Measurements from ENCODE around the gene SLIT2.

SLIT2 gene

DNA sequence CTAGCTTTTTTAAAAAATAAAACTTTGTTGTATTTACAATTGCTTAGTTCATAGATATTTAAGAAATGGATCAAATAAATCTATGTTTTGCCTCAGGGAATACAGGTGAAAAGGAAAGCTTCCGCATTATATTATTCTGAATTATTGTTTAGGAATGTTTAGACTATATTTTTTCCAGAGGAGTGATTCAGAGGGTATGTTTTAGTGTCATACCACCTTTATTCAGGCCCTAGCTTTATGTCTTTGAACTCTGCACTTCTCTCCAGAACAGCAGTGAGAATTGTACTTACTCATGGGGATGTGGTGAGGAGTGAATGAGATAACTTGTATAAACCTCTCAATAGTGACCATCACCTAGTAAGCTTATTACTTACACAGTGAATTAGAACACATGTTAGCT is 14.0 kb downstream of the SLIT2 start:
- no peak for DNase-seq

DNA sequence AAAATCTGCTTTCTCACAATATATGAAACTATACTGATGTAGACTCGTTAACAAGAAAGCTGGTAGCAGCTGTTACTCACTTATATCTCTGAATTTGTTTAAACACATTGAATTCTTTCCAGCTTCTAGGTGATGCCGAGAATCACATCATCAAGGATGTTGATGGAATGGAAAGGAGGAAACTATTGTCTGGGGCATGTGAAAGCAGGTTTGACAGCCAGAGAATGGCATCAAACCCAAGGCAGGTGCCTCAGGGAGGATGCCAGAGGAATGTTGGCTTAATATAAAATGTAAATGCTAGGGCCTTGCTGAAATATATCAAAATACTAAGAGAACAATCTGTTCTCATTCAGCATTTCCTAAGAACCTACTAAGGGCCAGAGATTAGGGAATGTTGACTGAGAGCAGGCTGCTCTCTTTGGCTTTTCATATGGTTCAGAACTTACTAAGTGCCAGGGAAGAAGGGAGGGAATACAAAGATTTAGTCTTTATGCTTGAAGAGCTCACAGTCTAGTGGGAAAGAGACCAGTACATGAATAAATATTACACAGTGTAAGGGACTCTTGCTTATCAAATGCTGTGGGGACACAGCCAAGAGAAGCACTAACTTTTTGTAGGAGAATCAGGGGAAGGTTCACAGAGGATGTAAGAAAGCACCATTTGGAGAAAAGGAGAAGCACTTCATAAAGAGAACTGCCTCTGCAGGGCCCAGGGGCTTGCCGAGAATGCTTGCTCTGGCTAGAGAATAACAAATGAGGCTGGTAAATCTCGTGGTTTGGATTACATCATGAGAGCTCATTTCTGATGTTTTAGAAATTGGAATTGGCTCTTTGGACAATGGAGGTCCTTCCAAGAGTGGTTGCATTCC is 14.7 kb downstream of the SLIT2 start:
- DNase-seq, result no peak

DNA sequence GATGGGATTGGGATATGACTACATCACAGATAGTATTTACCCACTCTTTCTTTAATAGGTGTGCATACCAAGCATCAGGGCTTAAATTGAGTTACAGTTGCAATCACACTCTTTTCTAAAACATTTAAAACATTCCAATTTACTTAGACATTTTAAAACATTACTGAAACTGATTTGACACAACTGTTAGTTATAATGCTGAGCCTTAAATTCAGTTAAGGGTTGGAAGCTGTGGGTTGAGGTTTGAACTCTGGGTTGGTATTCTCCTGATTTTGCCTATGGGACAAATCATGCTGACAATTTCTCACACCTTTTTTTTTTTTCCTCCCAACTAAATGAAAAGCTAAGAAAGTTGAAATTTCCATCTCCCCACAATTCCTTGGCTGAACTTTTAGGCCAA is 16.3 kb downstream of the SLIT2 start:
- no peak for DNase-seq

GRCh38 chr4:20269320-20269719 is 17.6 kb downstream of the SLIT2 start:
- no peak for DNase-seq

DNA sequence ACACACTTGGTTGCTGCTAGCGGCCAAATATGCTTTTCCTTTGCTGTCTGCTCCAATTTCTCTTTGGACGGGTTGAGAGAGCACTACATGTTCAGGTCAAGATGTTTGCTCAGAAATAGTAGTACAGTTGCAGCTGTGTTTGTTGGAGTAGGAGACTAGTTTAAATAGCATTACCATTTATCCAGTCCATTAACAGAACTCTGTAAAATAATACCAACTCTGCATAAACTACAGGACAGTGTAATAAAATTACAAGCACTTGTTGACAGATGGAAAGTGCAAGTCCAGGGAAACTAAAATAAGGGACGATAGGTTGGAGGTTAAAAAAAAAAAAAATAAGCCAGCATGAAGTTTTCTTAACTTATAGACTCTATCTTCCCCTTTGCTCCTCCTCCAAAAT is 20.2 kb downstream of the SLIT2 start:
- no peak for DNase-seq

GRCh38 chr4:20272411-20272872 is 20.7 kb downstream of the SLIT2 start:
- DNase-seq, result no peak

- no peak for DNase-seq
Measured at GRCh38 chr4:20273793-20274192, 22.1 kb downstream of the SLIT2 start.

DNA sequence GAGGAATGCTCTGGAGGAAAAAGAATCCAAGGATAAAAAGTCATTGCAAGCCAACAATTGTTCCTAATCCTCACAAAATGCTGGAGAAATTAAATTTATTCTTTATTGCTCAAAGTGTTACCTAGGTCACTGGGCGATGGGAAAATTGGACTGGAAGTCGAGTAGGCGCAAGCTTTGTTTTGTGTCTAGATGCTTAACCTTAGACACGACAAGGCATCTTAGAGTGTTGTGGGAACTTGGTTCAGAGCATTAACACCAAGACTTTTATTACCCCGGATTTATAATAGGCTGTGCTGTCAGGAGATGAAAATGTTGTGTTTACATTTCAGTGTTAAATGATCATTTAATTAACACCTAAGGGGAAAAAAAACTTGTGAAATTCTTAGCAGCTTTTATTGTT is 25.1 kb downstream of the SLIT2 start:
- no peak for DNase-seq

- DNase-seq, result no peak
Measured at GRCh38 chr4:20278195-20278594, 26.5 kb downstream of the SLIT2 start.

- DNase-seq, result no peak
Measured at GRCh38 chr4:20279381-20279780, 27.7 kb downstream of the SLIT2 start.

DNA sequence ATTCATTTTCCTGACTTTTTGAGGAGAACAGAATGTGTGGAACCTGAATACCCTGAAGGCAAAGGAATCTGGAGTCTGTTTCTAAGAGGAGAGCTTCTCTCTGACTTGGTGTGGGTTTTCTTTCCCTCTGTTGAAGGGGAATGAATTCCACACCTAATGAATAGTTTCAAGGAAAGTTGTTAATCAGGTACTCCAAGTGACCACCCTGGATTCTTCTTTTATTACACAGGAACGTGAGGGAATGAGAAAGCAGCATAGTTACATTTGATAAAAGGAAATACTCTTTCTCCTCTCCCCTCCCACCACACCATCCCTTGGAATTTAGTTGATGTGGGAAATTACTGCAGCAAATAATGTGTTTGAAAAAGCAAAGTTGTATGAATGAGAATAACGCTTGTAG is 29.7 kb downstream of the SLIT2 start:
- DNase-seq, result no peak

- no peak for DNase-seq
Measured at GRCh38 chr4:20283039-20283438, 31.3 kb downstream of the SLIT2 start.

DNA sequence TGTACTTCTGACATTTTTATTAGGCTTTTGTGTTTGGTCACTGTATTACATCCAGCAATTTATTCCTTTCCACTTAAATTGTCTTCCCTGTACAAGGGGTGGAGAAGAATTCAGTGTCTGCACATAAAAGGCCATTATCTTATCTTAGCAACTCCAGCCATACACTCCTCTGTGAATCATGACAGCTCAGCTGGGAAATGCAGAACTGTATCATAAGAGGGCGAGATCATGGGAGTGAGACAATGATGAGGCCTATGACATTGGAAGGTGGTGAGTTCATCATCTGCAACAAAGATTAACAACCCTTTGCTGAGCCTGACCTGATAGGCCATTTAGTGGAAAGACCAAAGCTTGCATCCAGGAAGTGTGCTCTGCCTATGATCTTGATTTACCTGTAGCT is 33.3 kb downstream of the SLIT2 start:
- DNase-seq, result no peak

DNA sequence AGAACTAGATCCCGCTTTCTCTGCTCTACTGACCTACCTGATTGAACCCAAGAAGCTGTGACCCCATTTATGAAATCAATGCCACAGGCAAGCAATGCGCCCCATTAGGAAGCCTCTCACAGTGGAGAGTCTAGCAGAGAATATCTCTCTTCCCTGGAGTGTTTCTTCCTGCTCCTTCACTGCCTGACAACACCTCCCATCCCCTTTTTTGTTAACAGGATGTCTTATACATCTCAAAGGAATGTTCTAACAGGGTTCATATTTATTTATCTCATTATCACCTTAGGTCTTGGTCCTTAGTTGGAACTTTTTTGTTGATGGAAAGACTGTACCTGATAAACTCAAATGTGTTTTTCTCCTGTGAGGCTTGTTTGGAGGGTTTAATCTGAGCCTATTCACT is 35.5 kb downstream of the SLIT2 start:
- no peak for DNase-seq

GRCh38 chr4:20288047-20288650 is 36.4 kb downstream of the SLIT2 start:
- DNase-seq, result no peak

- no peak for DNase-seq
Measured at GRCh38 chr4:20288846-20289512, 37.3 kb downstream of the SLIT2 start.

DNA sequence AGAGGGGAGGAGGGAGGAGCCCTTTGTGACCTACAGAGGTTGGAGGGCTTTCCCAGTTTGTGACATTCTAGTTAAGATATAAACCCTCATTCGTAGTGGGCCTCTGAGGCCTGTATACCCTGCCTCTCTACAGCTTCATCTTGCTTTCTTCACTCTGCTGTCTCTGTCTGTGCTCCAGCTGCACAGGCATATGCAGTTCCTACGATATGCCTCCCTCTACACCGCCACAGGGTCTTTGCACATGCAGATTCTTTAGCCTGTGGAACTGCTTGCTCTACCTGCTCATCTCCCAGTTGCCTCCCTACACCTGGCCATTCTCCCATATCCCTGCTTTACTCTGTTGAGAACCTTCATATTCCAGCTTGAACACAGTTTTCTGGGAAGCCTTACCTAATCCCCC is 38.1 kb downstream of the SLIT2 start:
- DNase-seq, result no peak

DNA sequence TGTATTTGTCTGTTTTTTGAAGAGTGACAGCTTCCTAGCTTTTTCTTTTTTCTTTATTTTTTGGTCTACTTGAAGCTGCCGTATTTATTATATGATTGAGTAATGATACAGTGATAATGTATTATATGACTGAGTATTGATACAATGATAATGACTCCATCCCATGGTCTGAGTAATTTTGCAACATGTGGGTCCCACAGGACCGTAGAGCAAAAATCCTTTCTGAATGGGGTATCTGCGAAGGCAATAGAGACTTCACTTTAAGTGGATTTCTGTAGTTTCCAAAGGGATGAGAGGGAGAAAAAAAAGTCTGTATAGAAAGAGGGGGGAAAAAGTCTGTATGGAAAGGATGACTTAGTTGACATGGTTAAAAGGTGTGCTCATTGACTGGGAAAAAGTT is 41.0 kb downstream of the SLIT2 start:
- no peak for DNase-seq

- DNase-seq, result no peak
Measured at GRCh38 chr4:20297261-20297660, 45.6 kb downstream of the SLIT2 start.

- DNase-seq, result no peak
Measured at GRCh38 chr4:20297783-20298182, 46.1 kb downstream of the SLIT2 start.

GRCh38 chr4:20298455-20298854 is 46.8 kb downstream of the SLIT2 start:
- no peak for DNase-seq

DNA sequence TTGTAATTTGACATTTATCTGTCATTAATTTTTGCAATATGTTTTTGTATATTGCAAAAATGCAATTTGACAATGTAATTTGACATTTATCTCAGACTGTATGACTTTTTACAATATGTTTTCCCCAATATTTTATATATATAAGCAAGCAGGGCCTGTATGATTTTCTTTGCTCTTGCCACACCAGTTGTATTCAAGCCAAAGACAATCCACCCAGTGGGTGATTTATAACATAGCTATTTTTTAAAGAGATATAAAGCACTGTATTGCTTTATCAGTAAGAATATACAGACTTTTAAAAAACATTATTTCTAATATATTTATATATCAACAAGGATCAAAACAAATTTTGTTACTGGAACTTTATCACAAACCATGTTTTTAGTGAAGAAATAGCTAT is 47.3 kb downstream of the SLIT2 start:
- no peak for DNase-seq

DNA sequence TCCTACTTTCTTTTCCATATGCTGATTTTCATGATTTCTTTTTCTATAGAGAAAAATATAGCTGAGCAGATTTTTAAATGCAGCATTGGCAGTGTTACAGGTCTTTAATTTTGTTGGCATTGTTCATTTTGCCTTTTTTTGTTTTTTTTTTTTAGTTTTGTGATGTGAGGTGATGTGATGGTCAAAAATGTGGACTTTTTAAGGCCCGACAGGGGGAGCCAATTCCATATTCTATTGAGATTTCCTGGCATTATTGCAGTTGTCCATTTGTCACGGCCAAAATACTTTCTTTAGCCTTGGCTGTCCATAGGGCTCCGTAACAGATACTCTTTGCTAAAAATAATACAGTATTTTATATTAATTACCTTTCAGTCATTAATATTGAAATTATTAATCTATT is 47.8 kb downstream of the SLIT2 start:
- DNase-seq, result peak in 1 of 2 experiments; percentile 32

GRCh38 chr4:20301161-20301560 is 49.5 kb downstream of the SLIT2 start:
- DNase-seq, result no peak

Data from NCI-H446 (cell line).